ENCODE data around the gene PAQR9. TPM values are rescaled to one million over a fixed set of nuclear protein-coding genes. Genes with fewer than 3 reads are reported as not detected.

Gene PAQR9
- total RNA-seq, 3 donors from 2014 or later = not detected

GRCh38 chr3:142981108-142981507 lies 17.6 kb upstream of the PAQR9 start:
- TF ChIP-seq POLR2AphosphoS5 (IDR thresholded peaks at IDR 0.05) = no peak
- TF ChIP-seq CTCF (IDR thresholded peaks at IDR 0.05) = no peak
- TF ChIP-seq POLR2A (IDR thresholded peaks at IDR 0.05) = no peak

GRCh38 chr3:142977399-142977728 lies 13.9 kb upstream of the PAQR9 start:
- TF ChIP-seq POLR2AphosphoS5 (IDR thresholded peaks at IDR 0.05) (no peak), CTCF (IDR thresholded peaks at IDR 0.05) (no peak), POLR2A (IDR thresholded peaks at IDR 0.05) (no peak)
- no peak for DNase-seq (ENCODE audit: low spot score in 2 of 2)

More at GRCh38 chr3:142981108-142981507, 17.6 kb upstream of the PAQR9 start:
- no peaks in the 10 kb centered on the region for H3K36me3 ChIP-seq
- H3K27me3 ChIP-seq = no peaks in the 10 kb centered on the region
- H3K9me3 ChIP-seq = no peaks in the 10 kb centered on the region
- H3K4me1 ChIP-seq = no peaks in the 10 kb centered on the region
- intact Hi-C loops (cut with DNase I; ENCODE audit: low total_unique reads) = no loop called here
- no peak overlapping the region for H3K27ac ChIP-seq
- DNase-seq (ENCODE audit: low spot score in 2 of 2) = no peak
- no peak overlapping the region for H3K4me3 ChIP-seq

GRCh38 chr3:142976621-142977398 lies 13.3 kb upstream of the PAQR9 start:
- H3K36me3 ChIP-seq = no peaks in the 10 kb centered on the region

More at GRCh38 chr3:142977399-142977728, 13.9 kb upstream of the PAQR9 start:
- intact Hi-C loops (cut with DNase I; ENCODE audit: low total_unique reads) = no loop called here
- H3K27me3 ChIP-seq = no peaks in the 10 kb centered on the region
- no peak overlapping the region for H3K27ac ChIP-seq
- H3K36me3 ChIP-seq = no peaks in the 10 kb centered on the region
- H3K4me3 ChIP-seq = no peak overlapping the region
- H3K9me3 ChIP-seq = no peaks in the 10 kb centered on the region
- no peaks in the 10 kb centered on the region for H3K4me1 ChIP-seq

GRCh38 chr3:142975316-142975995 lies 12.0 kb upstream of the PAQR9 start:
- Histone ChIP-seq H3K27me3 (peaks cover 0 to 4% of the 10 kb centered on the region in 2 donors), H3K36me3 (no peaks in the 10 kb centered on the region), H3K4me1 (no peaks in the 10 kb centered on the region), H3K27ac (no peak overlapping the region), H3K9me3 (no peaks in the 10 kb centered on the region), H3K4me3 (no peak overlapping the region)
- TF ChIP-seq POLR2AphosphoS5 (IDR thresholded peaks at IDR 0.05) = no peak
- no peak for TF ChIP-seq CTCF (IDR thresholded peaks at IDR 0.05)
- TF ChIP-seq POLR2A (IDR thresholded peaks at IDR 0.05) = no peak
- intact Hi-C loops (cut with DNase I; ENCODE audit: low total_unique reads) = no loop called here
- no peak for DNase-seq (ENCODE audit: low spot score in 2 of 2)

More at GRCh38 chr3:142976621-142977398, 13.3 kb upstream of the PAQR9 start:
- TF ChIP-seq POLR2AphosphoS5 (IDR thresholded peaks at IDR 0.05) (peak in 1 of 3 donors; percentile 21), POLR2A (IDR thresholded peaks at IDR 0.05) (no peak), CTCF (IDR thresholded peaks at IDR 0.05) (no peak)
- intact Hi-C loops (cut with DNase I; ENCODE audit: low total_unique reads) = no loop called here
- Histone ChIP-seq H3K4me3 (no peak overlapping the region), H3K27ac (no peak overlapping the region), H3K4me1 (no peaks in the 10 kb centered on the region), H3K27me3 (peaks cover 0 to 4% of the 10 kb centered on the region in 2 donors), H3K9me3 (no peaks in the 10 kb centered on the region)
- DNase-seq (ENCODE audit: low spot score in 2 of 2) = peak in 1 of 2 donors; percentile 28

Measured in breast epithelium (tissue), 4 donors.